Heart left ventricle (tissue), 16 donors: ENCODE measurements around the gene FGFR4. TPM values are rescaled to one million over a fixed set of nuclear protein-coding genes. Genes with fewer than 3 reads are reported as not detected.

Experiments used
- ATAC-seq, 4 donors: fragments of 200-7000 bp; cut with Tn5 transposase; one replicate each; pipeline ENCODE4 v1.9.1; 2020 to 2022; ENCODE audit warnings: moderate library complexity in 4 of 4, mild to moderate bottlenecking in 3 of 4, moderate number of reproducible peaks in 1 of 4
- DNase-seq, 5 donors: peaks; one replicate each; pipeline ENCODE4 v3.0.0-alpha.2; 2020
- H3K27ac ChIP-seq, 12 donors: fragments of 200-600 bp; sonication (generic) in 4 of 12; one replicate each; pipeline versions ENCODE4 v1.5.0 to v1.8.0; 2016 to 2022; ENCODE audit warnings: mild to moderate bottlenecking in 2 of 12
- H3K27me3 ChIP-seq, 9 donors: fragments of 200-600 bp; sonication (generic) in 2 of 9; one replicate each; pipeline versions ENCODE4 v1.5.1 to v1.8.0; 2016 to 2022; ENCODE audit warnings: mild to moderate bottlenecking in 3 of 9
- H3K36me3 ChIP-seq, 9 donors: fragments of 200-600 bp; sonication (generic) in 2 of 9; one replicate each; pipeline versions ENCODE4 v1.5.0 to v1.8.0; 2018 to 2022; ENCODE audit warnings: mild to moderate bottlenecking in 2 of 9
- H3K4me1 ChIP-seq, 12 donors: fragments of 200-600 bp; sonication (generic) in 4 of 12; one replicate each; pipeline versions ENCODE4 v1.5.0 to v1.8.0; 2016 to 2022; ENCODE audit warnings: mild to moderate bottlenecking in 3 of 12
- H3K4me3 ChIP-seq, 12 donors: fragments of 200-600 bp; sonication (generic) in 4 of 12; one replicate each; pipeline versions ENCODE4 v1.5.0 to v1.8.0; 2017 to 2022; ENCODE audit warnings: mild to moderate bottlenecking in 9 of 12, moderate library complexity in 4 of 12
- H3K9me3 ChIP-seq, 12 donors: fragments of 200-600 bp; sonication (generic) in 4 of 12; one replicate each; pipeline versions ENCODE4 v1.5.0 to v1.8.0; 2016 to 2022; ENCODE audit warnings: mild to moderate bottlenecking in 1 of 12
- CTCF ChIP-seq, 12 donors: fragments of 200-600 bp; sonication (generic) in 4 of 12; IDR thresholded peaks; one replicate each; pipeline versions ENCODE4 v1.5.0 to v1.8.0; 2018 to 2022; ENCODE audit warnings: antibody characterized with exemption in 12 of 12, mild to moderate bottlenecking in 5 of 12
- POLR2A ChIP-seq, 2 donors: fragments of 450-650 bp; IDR thresholded peaks; one replicate each; pipeline ENCODE4 v1.6.1; 2017; ENCODE audit warnings: antibody characterized with exemption in 2 of 2, mild to moderate bottlenecking in 2 of 2, moderate library complexity in 2 of 2
- WGBS, 4 donors: extraction: QIAGEN DNeasy Blood & Tissue Kit in 2 of 4; methylation state at CpG; one replicate each; pipeline versions ENCODE4 v1.1.5 to v1.1.7; 2013 to 2018; 5-methylcytosine and 5-hydroxymethylcytosine counted together
- intact Hi-C, 10 donors: fragments of 100-400 bp; cut with DNase I; formaldehyde crosslinking; loops; one replicate each; pipeline versions ENCODE4 v1.11.1 to v1.14.2; 2022
- polyA plus RNA-seq, 2 donors: library from polyadenylated mRNA; stranded (reverse); fragments of 200-250 nt; gene quantifications; one replicate each; pipeline ENCODE4 v1.2.3, GENCODE V29; 2013
- total RNA-seq, 9 donors: library from RNA; depleted of rRNA in 2 of 9; stranded (reverse); fragments of >200 nt in 2 of 9; fragmentation: NEBNext Ultra II Directional in 3 of 9; extraction: Animal tissue kit (Norgen Biotek cat#: 25700) in 3 of 9; gene quantifications; one replicate each; pipeline versions ENCODE4 v1.1.0 to v1.2.4, GENCODE V29; 2016 to 2023
- donor health status: ischemic (EF 13 %, LVEDD 7.1; RV severe dilation, severe dysfunction).
- donor health status: healthy with polysubstance abuse.
- donor health status: DM: no; HTN: yes; CAD: no.
- donor health status: DM: no; HTN: no; CAD: no.
- donor health status: ischemic (EF 25% LVEDD 6.9; RV normal size, moderate dysfunction).
- donor health status: ischemic (EF 25% LVEDD 5.7; RV mildly dilated, moderate dysfunction).
- donor health status: healthy.
- donor health status: DM: yes; HTN: yes; CAD: no.
- donor health status: ischemic (EF 35%, LVEDD 5.7; RV mildly dilated, moderate dysfunction).
- donor health status: nonischemic (EF 11% LVEDD 7.7; RV severe dilation, severe dysfunction).
- donor health status: DM: yes; HTN: yes; CAD: no.
- donor health status: PGD.
- donor health status: ischemic (EF 29% LVEDD 5.4; RV normal size, mild dysfunction).
- donor health status: nonischemic (EF 23%, LVEDD 6.1; RV moderate dilation, normal function).

Gene FGFR4
- total and polyA plus RNA-seq, 11 donors: 0.35 to 2.6 (median 0.49) TPM; not detected in 1

- Histone ChIP-seq H3K9me3 (no peaks in the 10 kb centered on the region), H3K36me3 (peaks cover 0 to 98% (median 90%) of the 10 kb centered on the region in 9 donors), H3K4me1 (peaks cover 0 to 3% (median 0%) of the 10 kb centered on the region in 12 donors), H3K4me3 (no peak overlapping the region), H3K27ac (no peak overlapping the region), H3K27me3 (no peaks in the 10 kb centered on the region)
- 90 to 98% (median 94%) methylated on average over 5 of the region's 5 CpGs for WGBS, 4 donors
- ATAC-seq (no peak), DNase-seq (no peak)
- intact Hi-C loops: no loop called here
- no peak for TF ChIP-seq CTCF (IDR thresholded peaks at IDR 0.05)
- no peak for TF ChIP-seq POLR2A (IDR thresholded peaks at IDR 0.05)
Measured at GRCh38 chr5:177049285-177049684, 37.4 kb upstream of the FGFR4 start.

DNA sequence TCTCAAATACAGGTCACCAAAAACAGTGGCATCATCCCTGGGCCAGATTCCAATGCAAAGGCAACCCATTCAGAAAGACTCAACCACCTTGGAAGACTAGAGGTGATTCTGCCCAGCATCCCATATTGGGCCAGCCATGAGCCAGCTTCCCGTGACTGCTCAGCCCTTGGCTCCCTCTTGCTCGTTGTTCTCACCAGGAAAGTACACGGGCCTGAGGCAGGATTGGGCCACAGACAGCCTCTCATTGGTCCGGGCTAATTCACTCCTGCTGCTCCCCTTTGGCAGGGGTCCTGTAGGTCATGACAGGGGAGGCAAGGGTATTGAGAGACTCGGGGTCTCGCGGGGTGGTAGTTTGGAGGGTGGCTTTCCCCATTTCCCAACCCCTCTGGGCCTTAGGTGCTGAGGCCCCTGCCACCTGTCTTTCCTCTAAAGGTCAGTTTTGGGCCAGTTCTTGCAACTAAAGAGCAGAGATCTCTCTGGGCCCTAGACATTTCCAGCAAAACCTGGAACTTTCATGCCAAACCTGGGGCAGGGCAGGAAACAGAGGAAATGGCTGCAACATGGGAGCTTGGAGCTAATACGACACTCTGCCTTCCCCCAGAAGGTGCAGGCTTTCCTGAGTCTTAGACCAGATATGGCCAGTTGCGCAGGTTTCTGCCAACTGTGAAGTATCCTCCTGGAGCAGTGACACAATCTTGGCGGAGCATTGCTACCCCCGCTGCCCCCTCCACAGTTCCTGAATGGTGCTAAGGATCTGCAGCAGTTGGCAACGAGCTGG lies 22.0 kb upstream of the FGFR4 start:
- no peak for TF ChIP-seq CTCF (IDR thresholded peaks at IDR 0.05)
- TF ChIP-seq POLR2A (IDR thresholded peaks at IDR 0.05): no peak
- H3K36me3 ChIP-seq: peaks cover 0 to 43% (median 29%) of the 10 kb centered on the region in 9 donors
- intact Hi-C loops: no loop called here
- H3K27ac ChIP-seq: no peak overlapping the region
- peaks cover 0 to 5% (median 0%) of the 10 kb centered on the region in 12 donors for H3K4me1 ChIP-seq
- H3K4me3 ChIP-seq: no peak overlapping the region
- no peaks in the 10 kb centered on the region for H3K27me3 ChIP-seq
- H3K9me3 ChIP-seq: no peaks in the 10 kb centered on the region
- WGBS, 4 donors: 80 to 91% (median 85%) methylated on average over 8 to 12 of the region's 12 CpGs
- ATAC-seq: no peak
- no peak for DNase-seq

- 80 to 91% (median 87%) methylated on average over 6 of the region's 6 CpGs for WGBS, 4 donors
- Histone ChIP-seq H3K4me3 (no peak overlapping the region), H3K36me3 (peaks cover 0 to 48% (median 27%) of the 10 kb centered on the region in 9 donors), H3K27ac (no peak overlapping the region), H3K4me1 (peaks cover 0 to 5% (median 0%) of the 10 kb centered on the region in 12 donors), H3K9me3 (no peaks in the 10 kb centered on the region), H3K27me3 (no peaks in the 10 kb centered on the region)
- intact Hi-C loops: no loop called here
- DNase-seq (no peak), ATAC-seq (no peak)
- TF ChIP-seq CTCF (IDR thresholded peaks at IDR 0.05) (no peak), POLR2A (IDR thresholded peaks at IDR 0.05) (no peak)
Measured at GRCh38 chr5:177065491-177065890, 21.2 kb upstream of the FGFR4 start.

DNA sequence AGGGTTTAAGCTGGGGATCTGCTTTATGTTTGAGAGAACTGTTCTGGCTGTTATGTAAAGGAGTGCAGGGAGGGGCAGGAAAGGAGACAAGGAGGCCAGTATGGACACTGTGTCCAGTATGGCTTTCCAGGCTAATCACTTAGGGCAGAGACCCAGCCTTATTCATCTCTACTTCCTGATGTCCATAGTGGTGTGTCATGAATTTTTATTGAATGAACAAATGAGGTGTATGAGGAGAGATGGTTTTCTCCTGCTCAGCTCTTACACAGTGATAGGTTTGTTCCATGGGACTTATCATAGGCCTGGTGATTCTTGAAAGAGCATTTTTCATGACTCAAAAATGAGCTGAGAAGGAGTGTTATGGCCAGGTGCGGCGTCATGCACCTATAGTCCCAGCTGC lies 20.5 kb upstream of the FGFR4 start:
- intact Hi-C loops: no loop called here
- no peak for TF ChIP-seq CTCF (IDR thresholded peaks at IDR 0.05)
- H3K4me1 ChIP-seq: peaks cover 0 to 3% (median 0%) of the 10 kb centered on the region in 12 donors
- DNase-seq (no peak), ATAC-seq (no peak)
- H3K9me3 ChIP-seq: no peaks in the 10 kb centered on the region
- H3K27ac ChIP-seq: no peak overlapping the region
- H3K27me3 ChIP-seq: no peaks in the 10 kb centered on the region
- H3K36me3 ChIP-seq: peaks cover 0 to 48% (median 27%) of the 10 kb centered on the region in 9 donors
- H3K4me3 ChIP-seq: no peak overlapping the region
- 94 to 100% (median 100%) methylated on average over 2 of the region's 2 CpGs for WGBS, 4 donors
